Stimulated activated CD8-positive, alpha-beta memory T cell treated with anti-CD3 and anti-CD28 coated beads, Interleukin-12 subunit alpha, Interleukin-12 subunit beta, amount 100 ng/mL, for 24 hours (primary cell): ENCODE data around the gene STX18.

Source experiments
- DNase-seq: peaks from one replicate; pipeline ENCODE4 v3.0.0-alpha.2; 2020; ENCODE audit errors: extremely low read depth

The STX18 gene

GRCh38 chr4:4398430-4398829 lies 143.4 kb downstream of the STX18 start:
- no peak for DNase-seq

- DNase-seq = no peak
These were observed 144.4 kb downstream of the STX18 start for GRCh38 chr4:4397441-4397819.

GRCh38 chr4:4396628-4397440 lies 145.0 kb downstream of the STX18 start:
- no peak for DNase-seq

- no peak for DNase-seq
These were observed 145.8 kb downstream of the STX18 start for GRCh38 chr4:4395849-4396627.

GRCh38 chr4:4395371-4395770 lies 146.5 kb downstream of the STX18 start:
- no peak for DNase-seq

GRCh38 chr4:4394644-4395043 lies 147.2 kb downstream of the STX18 start:
- DNase-seq = no peak

GRCh38 chr4:4392501-4393183 lies 149.2 kb downstream of the STX18 start:
- no peak for DNase-seq

GRCh38 chr4:4391866-4392265 lies 150.0 kb downstream of the STX18 start:
- no peak for DNase-seq

GRCh38 chr4:4390515-4391240 lies 151.2 kb downstream of the STX18 start:
- no peak for DNase-seq

GRCh38 chr4:4390046-4390445 lies 151.8 kb downstream of the STX18 start:
- DNase-seq = no peak

- DNase-seq = no peak
These were observed 152.8 kb downstream of the STX18 start for GRCh38 chr4:4388836-4389575.

GRCh38 chr4:4388311-4388790 lies 153.5 kb downstream of the STX18 start:
- no peak for DNase-seq

- no peak for DNase-seq
These were observed 154.1 kb downstream of the STX18 start for GRCh38 chr4:4387531-4388310.

GRCh38 chr4:4386736-4387392 lies 155.0 kb downstream of the STX18 start, which contains the start of gene NSG1:
TSS of gene NSG1 (plus strand) at chr4:4387102. CDS start at chr4:4387630, 528 bp downstream.
- no peak for DNase-seq

GRCh38 chr4:4386296-4386735 lies 155.5 kb downstream of the STX18 start:
- no peak for DNase-seq

- no peak for DNase-seq
These were observed 156.0 kb downstream of the STX18 start for GRCh38 chr4:4385729-4386295.

- no peak for DNase-seq
These were observed 157.0 kb downstream of the STX18 start for GRCh38 chr4:4384837-4385236.

- no peak for DNase-seq
These were observed 158.8 kb downstream of the STX18 start for GRCh38 chr4:4383085-4383484.

- DNase-seq = no peak
These were observed 162.2 kb downstream of the STX18 start for GRCh38 chr4:4379540-4380087.
